Esophagus squamous epithelium (tissue), 5 donors: ENCODE measurements around the gene CACFD1. TPM values are rescaled to one million over a fixed set of nuclear protein-coding genes. Genes with fewer than 3 reads are reported as not detected.

Experiments used
- DNase-seq: peaks from one replicate; lab custom pipeline; 2025; lab: John Stamatoyannopoulos, UW
- H3K27ac ChIP-seq, 4 donors: fragments of 200-600 bp; sonication (generic); one replicate each; pipeline ENCODE4 v1.5.1; 2016 to 2019; ENCODE audit warnings: mild to moderate bottlenecking in 1 of 4
- H3K27me3 ChIP-seq, 4 donors: fragments of 200-600 bp; sonication (generic); 1 replicate in 3 of 4; 2 replicates in 1 of 4; pipeline versions ENCODE4 v1.5.1 to v1.6.0; 2017 to 2021; ENCODE audit warnings: antibody characterized with exemption in 1 of 4
- H3K36me3 ChIP-seq, 3 donors: fragments of 200-600 bp; sonication (generic); one replicate each; pipeline ENCODE4 v1.5.1; 2016 to 2019
- H3K4me1 ChIP-seq, 3 donors: fragments of 200-600 bp; sonication (generic); one replicate each; pipeline ENCODE4 v1.5.1; 2017 to 2019
- H3K4me3 ChIP-seq, 4 donors: fragments of 200-600 bp; sonication (generic); 1 replicate in 3 of 4; 2 replicates in 1 of 4; pipeline ENCODE4 v1.5.1; 2016 to 2019; ENCODE audit warnings: mild to moderate bottlenecking in 2 of 4, moderate library complexity in 1 of 4
- H3K9me3 ChIP-seq, 3 donors: fragments of 200-600 bp; sonication (generic); one replicate each; pipeline ENCODE4 v1.5.1; 2016 to 2019
- POLR2A ChIP-seq, 4 donors: fragments of 450-650 bp; IDR thresholded peaks; one replicate each; pipeline ENCODE4 v1.6.1; 2017; ENCODE audit warnings: antibody characterized with exemption in 4 of 4, mild to moderate bottlenecking in 4 of 4, moderate library complexity in 3 of 4
- WGBS, 2 donors: methylation state at CpG; one replicate each; pipeline ENCODE4 v1.1.5; 2018; 5-methylcytosine and 5-hydroxymethylcytosine counted together
- intact Hi-C: fragments of 100-400 bp; cut with DNase I; formaldehyde crosslinking; loops from one replicate; pipeline ENCODE4 v1.15.0; 2022
- total RNA-seq, 4 donors: library from RNA; depleted of rRNA; stranded (reverse); fragments of >200 nt; gene quantifications; one replicate each; pipeline ENCODE4 v1.1.0, GENCODE V29; 2016
- TF ChIP-seq, protein P1 (sequence below), 6 experiments: fragments of 450-650 bp in 4 of 6; fragments of 200-600 bp in 2 of 6; sonication (generic) in 2 of 6; IDR thresholded peaks; one replicate each; pipeline ENCODE4 v1.5.1; 2016 to 2019; ENCODE audit warnings: antibody characterized with exemption in 6 of 6, mild to moderate bottlenecking in 4 of 6, moderate library complexity in 4 of 6
- donor health status: DM: yes; HTN: yes; CAD: no.

CACFD1 gene
- total RNA-seq, 4 donors from 2014 or later: 5.9 to 13.7 (median 9.1) TPM

DNA sequence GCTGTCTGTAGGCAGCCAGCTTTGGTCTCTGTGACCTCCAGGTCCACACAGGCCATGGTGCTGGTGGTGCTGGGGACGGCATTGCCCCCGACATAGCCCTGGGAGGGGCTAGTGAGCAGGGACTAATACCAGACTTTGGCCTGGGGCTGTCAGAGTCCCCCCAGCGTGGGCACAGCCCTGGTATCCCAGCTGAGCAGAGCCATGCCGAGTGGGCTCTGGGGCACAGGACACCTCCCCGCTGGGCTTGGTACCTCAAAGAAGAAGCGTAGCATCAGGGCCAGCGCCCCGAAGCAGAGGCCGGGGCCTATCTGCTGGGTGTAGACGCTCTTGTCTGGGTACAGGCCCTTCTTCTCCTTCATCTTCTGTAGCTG, 55.4 kb downstream of the CACFD1 start:
- Histone ChIP-seq H3K4me3 (no peak overlapping the region), H3K9me3 (no peaks in the 10 kb centered on the region), H3K36me3 (no peaks in the 10 kb centered on the region), H3K4me1 (peaks cover 14 to 32% (median 15%) of the 10 kb centered on the region in 3 donors), H3K27me3 (peaks cover 0 to 7% (median 0%) of the 10 kb centered on the region in 4 donors), H3K27ac (no peak overlapping the region)
- WGBS, 2 donors: 100% methylated on average over 3 of the region's 10 CpGs; no CpG with 5 or more reads in 1 of the 2 donors
- intact Hi-C loops: no loop called here
- no peak for TF ChIP-seq POLR2A (IDR thresholded peaks at IDR 0.05)
- TF ChIP-seq, protein P1, sequence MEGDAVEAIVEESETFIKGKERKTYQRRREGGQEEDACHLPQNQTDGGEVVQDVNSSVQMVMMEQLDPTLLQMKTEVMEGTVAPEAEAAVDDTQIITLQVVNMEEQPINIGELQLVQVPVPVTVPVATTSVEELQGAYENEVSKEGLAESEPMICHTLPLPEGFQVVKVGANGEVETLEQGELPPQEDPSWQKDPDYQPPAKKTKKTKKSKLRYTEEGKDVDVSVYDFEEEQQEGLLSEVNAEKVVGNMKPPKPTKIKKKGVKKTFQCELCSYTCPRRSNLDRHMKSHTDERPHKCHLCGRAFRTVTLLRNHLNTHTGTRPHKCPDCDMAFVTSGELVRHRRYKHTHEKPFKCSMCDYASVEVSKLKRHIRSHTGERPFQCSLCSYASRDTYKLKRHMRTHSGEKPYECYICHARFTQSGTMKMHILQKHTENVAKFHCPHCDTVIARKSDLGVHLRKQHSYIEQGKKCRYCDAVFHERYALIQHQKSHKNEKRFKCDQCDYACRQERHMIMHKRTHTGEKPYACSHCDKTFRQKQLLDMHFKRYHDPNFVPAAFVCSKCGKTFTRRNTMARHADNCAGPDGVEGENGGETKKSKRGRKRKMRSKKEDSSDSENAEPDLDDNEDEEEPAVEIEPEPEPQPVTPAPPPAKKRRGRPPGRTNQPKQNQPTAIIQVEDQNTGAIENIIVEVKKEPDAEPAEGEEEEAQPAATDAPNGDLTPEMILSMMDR (IDR thresholded peaks at IDR 0.05): no peak
- DNase-seq: no peak

DNA sequence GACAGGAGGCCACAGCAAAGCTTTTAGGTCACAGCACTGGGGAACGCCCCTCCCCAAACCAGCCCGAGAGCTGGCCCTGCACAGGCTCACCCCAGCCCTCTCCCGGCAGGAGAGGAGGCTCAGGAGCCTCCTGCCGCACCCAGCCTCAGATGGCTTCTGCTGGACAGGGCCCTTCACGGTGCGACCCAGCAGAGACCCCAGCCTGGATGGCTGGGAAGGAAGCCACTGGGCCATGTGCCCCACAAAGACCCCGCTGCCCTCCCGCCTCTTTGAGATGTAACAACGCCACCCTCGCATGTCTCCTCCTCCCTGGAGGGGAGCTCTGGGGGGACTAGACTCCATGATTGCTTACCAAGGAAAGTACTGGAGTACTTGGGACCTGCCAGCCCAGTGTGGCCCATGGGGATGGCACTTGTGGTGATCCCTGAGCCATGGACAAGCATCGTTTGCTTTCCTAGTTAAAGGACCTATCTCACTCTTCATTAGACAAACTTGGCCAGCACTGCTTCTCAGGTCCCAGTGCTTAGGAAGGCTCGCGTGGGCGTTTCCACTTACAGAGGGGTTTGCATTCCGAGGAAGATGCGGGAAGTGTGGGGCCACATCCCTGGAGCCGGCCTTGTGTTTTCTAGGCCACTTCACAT, 56.0 kb downstream of the CACFD1 start:
- Histone ChIP-seq H3K36me3 (no peaks in the 10 kb centered on the region), H3K27me3 (peaks cover 0 to 7% (median 0%) of the 10 kb centered on the region in 4 donors), H3K27ac (no peak overlapping the region), H3K9me3 (no peaks in the 10 kb centered on the region), H3K4me3 (no peak overlapping the region), H3K4me1 (peaks cover 16 to 33% (median 16%) of the 10 kb centered on the region in 3 donors)
- TF ChIP-seq, protein P1 (IDR thresholded peaks at IDR 0.05): no peak
- TF ChIP-seq POLR2A (IDR thresholded peaks at IDR 0.05): no peak
- 100% methylated on average over 3 of the region's 17 CpGs; no CpG with 5 or more reads in 1 of the 2 donors for WGBS, 2 donors
- intact Hi-C loops: no loop called here
- no peak for DNase-seq

DNA sequence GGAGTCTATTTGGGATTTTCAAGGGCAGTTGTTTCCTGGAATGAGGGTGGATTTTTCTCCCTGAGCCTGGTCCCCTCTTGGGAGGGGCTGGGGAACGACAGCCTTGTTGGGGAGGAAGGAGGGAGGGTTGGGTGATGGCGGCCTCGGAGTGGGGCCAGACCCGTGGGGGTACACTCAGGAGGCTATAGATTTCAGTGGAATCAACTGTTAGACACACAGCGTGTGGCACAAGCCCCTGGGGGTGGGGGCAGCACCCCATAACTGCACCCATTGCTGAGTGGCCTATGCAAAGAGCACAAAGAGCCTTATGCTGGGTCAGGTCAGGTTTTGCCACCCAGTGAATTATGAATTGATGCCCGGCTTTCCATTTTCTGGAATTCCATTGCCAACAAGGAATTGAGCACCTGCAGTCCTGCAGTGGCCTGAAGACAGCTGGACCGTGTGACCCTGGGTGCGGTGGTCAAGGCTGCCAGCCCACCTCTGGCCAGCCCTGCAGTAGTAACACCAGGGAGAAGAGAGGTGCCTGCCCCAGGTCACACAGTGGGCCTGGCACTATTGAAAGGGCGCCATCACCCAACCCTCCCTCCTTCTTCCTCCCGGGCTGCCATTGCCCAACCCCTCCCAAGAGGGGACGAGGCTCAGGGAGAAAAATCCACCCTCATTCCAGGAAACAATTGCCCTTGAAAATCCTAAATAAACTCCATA, 56.6 kb downstream of the CACFD1 start:
- 62 to 67% methylated on average over 1 to 6 of the region's 11 CpGs for WGBS, 2 donors
- intact Hi-C loops: no loop called here
- no peak for DNase-seq
- H3K4me3 ChIP-seq: no peak overlapping the region
- H3K27me3 ChIP-seq: peaks cover 0 to 10% (median 0%) of the 10 kb centered on the region in 4 donors
- no peak for TF ChIP-seq POLR2A (IDR thresholded peaks at IDR 0.05)
- TF ChIP-seq, protein P1 (IDR thresholded peaks at IDR 0.05): no peak
- H3K4me1 ChIP-seq: peaks cover 16 to 33% (median 16%) of the 10 kb centered on the region in 3 donors
- H3K27ac ChIP-seq: no peak overlapping the region
- H3K36me3 ChIP-seq: no peaks in the 10 kb centered on the region
- H3K9me3 ChIP-seq: no peaks in the 10 kb centered on the region

DNA sequence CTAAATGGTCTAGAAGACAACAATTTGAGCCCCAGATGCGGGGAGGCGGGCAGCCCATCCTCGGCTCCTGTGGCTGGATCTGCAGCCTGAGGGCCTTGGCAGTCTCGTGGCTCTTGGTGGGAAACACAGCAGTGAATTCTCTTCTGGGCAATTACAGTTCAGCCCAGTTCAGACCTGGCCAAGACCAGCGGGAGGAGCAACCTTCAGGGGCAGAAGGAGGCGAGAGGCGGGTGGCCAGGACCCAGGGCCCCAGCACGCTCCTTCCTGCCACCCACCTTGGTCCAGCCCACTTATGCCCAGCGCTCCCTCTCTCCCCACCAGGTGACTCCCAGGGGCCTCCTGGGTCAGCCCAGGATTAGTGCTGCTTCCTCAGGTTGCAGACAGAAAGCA, 57.2 kb downstream of the CACFD1 start:
- Histone ChIP-seq H3K36me3 (no peaks in the 10 kb centered on the region), H3K27me3 (peaks cover 0 to 14% (median 0%) of the 10 kb centered on the region in 4 donors), H3K4me3 (no peak overlapping the region), H3K27ac (no peak overlapping the region), H3K4me1 (peaks cover 16 to 33% (median 16%) of the 10 kb centered on the region in 3 donors), H3K9me3 (no peaks in the 10 kb centered on the region)
- intact Hi-C loops: no loop called here
- DNase-seq: no peak
- TF ChIP-seq POLR2A (IDR thresholded peaks at IDR 0.05): no peak
- TF ChIP-seq, protein P1 (IDR thresholded peaks at IDR 0.05): no peak
- 64 to 75% methylated on average over 4 to 7 of the region's 9 CpGs for WGBS, 2 donors

DNA sequence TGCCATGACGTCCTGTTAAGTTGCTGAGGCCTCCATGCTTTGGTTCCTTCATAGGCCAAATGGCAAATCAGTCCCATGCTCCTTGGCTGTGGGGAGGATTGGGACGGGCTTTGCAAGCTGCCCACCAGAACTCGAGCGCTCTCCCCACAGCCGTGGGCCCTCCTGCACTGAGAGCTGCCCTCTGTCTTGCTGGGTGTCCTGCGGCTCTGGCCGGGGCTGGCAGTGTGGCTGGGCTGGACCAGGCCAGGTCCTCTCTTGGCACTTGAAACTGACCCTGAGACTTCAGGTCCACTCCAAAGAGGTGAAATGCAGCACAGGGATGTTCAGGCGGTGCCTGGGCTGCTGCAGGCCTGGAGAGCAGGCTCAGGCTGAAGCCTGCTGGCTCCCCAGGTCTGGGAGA, 57.9 kb downstream of the CACFD1 start:
- H3K27me3 ChIP-seq: peaks cover 0 to 14% (median 0%) of the 10 kb centered on the region in 4 donors
- DNase-seq: no peak
- TF ChIP-seq POLR2A (IDR thresholded peaks at IDR 0.05): no peak
- TF ChIP-seq, protein P1 (IDR thresholded peaks at IDR 0.05): no peak
- H3K9me3 ChIP-seq: no peaks in the 10 kb centered on the region
- no peak overlapping the region for H3K4me3 ChIP-seq
- 76% methylated on average over 5 of the region's 8 CpGs; no CpG with 5 or more reads in 1 of the 2 donors for WGBS, 2 donors
- H3K27ac ChIP-seq: no peak overlapping the region
- no peaks in the 10 kb centered on the region for H3K36me3 ChIP-seq
- intact Hi-C loops: no loop called here
- peaks cover 16 to 38% (median 16%) of the 10 kb centered on the region in 3 donors for H3K4me1 ChIP-seq
